HG02623 (cell line): ENCODE data around the gene NOXO1.
"Not testable (repeated sequence)": the region's sequence is repeated elsewhere in the genome, so short reads cannot be mapped to it uniquely, and the experiment has no call there.

Experiments
- ATAC-seq: cut with Tn5 transposase; IDR thresholded peaks from one replicate; pipeline ENCODE4 v1.9.1; 2021; ENCODE audit warnings: moderate library complexity; ENCODE audit not compliant: unreplicated experiment

Gene NOXO1

DNA sequence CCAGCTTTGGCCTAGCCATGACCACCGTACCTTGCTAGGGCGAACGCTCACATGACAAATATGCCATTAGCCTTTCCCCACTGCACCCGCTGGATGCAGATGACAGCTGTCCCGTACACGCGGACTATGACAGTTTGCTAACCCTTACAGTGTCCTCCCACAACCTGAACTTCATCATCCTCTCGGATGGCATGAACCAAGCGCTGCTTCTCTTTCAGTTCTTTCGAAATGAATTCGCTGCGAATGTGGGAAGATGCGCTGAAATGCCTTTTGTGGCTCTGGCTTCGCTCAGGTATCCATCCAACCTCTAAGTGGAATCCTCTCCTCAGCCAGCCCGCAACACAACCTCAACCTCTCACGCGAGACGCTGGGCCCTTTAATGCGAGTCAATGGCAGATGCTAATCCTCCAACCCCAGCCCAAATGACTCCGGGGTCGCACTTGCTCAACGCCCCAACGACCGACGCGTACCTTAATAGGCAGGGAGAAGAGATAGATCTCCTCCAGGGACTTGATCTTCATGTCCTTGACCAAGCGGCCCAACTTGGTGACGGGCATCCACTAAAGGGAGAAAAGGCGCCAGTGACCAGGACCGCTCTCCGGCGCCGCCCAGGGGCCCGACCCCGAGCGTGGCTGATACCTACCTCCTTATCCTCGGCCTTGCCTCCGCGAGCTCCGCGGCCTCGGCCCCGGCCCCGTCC, 17.3 kb downstream of the NOXO1 start:
- ATAC-seq = peak; percentile 6

DNA sequence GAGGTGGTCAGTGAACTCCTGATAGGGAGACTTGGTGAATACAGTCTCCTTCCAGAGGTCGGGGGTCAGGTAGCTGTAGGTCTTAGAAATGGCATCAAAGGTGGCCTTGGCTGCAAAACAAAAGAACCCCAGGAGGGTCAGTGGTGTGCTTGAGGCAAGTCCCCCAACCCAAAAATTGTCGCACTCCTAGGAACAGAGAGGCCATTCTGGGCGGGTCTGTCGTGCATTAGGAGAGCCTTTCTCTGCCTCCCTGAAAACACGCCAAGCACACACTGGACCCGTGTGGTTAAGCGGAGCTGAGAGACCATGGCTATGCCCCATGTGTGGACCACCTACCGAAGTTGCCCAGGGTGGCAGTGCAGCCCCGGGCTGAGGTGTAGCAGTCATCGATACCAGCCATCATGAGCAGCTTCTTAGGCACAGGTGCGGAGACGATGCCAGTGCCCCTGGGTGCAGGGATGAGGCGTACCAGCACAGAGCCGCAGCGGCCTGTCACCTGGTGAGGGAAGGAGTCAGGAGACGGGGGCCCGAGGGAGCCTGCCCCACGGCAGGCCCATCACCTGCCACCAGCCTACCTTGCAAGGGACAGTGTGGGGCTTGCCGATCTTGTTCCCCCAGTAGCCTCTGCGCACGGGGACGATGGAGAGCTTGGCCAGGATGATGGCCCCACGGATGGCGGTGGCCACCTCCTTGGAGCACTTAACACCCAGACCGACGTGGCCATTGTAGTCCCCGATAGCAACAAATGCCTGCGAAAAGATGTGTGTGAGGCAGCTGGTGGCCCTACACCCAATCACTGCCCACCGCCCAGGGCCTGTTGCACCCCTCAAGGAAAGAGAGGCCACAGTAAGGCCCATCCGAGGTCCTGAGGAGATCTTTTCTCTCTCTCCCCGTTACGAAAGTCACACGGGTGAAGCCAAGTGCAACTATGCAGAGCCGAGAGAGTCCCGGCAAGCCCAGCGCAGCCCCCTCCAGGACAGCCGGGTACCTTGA, 18.8 kb downstream of the NOXO1 start:
- not testable (repeated sequence) for ATAC-seq

DNA sequence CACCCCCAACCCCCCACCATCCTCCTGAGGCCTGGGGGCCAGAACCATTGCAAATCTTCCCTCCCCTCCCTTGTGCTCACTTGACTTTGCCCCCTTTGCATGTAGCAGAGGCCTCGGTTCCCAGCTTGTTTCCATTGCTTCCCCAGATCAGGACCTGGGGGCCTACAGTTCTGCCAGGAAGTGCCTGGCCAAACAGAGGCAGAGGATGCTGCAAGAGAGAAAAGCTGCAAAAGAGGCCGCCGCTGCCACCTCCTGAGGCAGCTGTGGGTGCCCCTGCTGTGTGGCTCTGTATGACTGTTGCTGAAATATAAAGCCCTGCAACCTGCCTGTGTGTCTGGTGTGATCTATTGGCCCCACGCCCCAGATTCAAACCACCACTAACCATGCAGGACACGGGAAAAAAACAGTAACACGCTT, 19.6 kb downstream of the NOXO1 start:
- ATAC-seq = no peak

DNA sequence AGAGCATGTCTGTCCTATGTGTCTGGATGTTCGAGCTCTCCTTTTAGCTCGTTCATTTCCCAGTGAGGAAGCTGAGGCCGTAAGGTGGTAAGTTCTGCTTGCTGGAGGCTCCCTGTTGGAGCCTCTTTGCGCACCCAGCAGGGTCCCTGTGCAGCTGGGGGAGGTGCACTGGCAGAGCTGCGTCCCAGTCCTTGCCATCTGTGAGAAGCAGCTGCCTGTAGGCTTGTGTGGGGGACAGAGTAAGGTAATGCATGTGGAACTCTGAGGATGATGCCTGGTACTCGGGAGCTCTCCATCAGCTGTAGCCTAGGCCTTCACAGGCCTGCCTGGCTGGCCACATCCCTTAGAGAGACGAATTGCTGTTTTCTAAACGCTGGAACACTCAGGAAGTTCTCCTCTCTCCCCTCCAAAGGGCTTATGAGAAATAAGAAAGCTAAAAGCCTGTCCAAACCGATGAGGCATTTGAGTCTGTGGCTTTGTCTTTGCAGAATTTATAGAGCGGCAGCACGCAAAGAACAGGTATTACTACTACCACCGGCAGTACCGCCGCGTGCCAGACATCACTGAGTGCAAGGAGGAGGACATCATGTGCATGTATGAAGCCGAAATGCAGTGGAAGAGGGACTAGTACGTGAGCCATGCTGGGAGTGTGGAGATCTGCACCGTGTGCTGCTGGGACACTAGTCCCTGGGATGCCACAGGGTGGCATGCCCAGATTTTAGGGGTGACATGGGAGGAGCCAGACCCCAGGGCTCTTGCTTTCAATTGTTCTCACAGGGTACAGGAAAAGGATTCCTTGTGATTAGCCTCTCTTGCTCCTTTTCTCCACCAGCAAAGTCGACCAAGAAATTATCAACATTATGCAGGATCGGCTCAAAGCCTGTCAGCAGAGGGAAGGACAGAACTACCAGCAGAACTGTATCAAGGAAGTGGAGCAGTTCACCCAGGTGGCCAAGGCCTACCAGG, 20.3 kb downstream of the NOXO1 start:
- no peak for ATAC-seq

DNA sequence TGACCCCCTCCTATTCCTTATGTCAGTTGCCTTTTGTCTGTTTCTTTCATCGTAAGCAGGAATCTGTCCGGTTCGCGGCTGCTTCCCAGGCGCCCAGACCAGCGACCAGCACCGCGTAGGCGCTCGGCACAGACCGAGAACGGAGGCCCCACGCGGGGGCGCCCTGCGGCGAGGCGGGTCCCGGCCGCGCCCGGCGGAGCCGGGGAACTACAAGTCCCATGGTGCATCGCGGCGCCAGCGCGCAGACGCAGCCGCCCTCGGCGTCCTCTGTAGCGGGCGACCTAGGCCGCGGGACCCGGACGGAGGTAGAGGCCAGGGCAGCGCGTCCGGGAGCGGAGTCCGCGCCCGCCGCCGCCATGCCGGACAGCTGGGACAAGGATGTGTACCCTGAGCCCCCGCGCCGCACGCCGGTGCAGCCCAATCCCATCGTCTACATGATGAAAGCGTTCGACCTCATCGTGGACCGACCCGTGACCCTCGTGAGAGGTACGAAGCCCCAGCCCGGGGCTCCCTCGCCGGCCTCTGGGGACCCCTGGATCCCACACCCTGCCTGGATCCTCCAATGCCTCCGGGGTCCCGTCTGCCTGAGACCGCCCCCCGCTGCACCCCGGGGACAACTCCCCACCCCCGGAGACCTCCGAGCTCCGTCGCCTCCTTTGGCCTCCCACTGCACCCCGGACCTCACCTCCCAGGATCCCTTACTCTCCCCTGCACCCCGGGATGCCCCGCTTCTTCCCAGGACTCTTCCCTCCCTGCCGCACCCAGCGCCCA, 21.8 kb downstream of the NOXO1 start, which contains the start of gene NDUFB10:
Gene NDUFB10 (plus strand): TSS at position 270 of the 771 bp plus-strand sequence. CDS start 87 bp downstream, at position 357.
- peak; percentile 70 for ATAC-seq

DNA sequence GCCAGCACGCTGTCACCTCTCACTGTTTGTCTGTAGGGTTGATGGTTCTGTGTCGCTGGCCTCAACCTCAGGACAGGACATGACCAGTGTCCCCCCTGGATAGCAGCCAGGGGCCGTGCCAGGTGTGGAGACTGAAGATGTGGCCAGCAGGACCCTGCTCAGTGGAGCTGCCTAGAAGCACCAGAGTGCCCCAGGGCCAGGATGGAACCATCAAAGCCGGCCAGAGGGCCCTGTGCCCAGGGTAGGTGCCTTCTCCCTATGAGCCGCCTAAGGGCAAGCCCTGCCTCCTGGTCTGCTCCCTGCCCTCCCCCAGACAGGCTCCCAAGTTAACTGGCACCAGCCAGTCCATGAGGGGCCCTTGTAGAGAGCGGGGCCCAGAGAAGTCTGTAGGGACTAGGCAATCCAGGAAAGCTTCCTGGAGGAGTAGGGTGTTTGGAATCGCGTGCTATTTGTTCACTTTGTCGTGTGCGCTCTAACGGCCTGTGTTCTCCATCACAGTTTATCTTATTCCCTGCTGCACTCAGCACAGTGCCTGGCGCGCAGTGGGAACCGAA, 22.5 kb downstream of the NOXO1 start:
- ATAC-seq = no peak

DNA sequence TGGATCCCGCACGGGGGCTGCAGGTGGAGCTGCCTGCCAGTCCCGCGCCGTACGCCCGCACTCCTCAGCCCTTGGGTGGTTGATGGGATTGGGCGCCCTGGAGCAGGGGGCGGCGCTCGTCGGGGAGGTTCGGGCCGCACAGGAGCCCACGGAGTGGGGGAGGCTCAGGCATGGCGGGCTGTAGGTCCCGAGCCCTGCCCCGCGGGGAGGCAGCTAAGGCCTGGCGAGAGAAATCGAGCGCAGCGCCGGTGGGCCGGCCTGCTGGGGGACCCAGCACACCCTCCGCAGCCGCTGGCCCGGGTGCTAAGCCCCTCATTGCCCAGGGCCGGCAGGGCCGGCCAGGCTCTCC, 23.2 kb downstream of the NOXO1 start:
- ATAC-seq = not testable (repeated sequence)

DNA sequence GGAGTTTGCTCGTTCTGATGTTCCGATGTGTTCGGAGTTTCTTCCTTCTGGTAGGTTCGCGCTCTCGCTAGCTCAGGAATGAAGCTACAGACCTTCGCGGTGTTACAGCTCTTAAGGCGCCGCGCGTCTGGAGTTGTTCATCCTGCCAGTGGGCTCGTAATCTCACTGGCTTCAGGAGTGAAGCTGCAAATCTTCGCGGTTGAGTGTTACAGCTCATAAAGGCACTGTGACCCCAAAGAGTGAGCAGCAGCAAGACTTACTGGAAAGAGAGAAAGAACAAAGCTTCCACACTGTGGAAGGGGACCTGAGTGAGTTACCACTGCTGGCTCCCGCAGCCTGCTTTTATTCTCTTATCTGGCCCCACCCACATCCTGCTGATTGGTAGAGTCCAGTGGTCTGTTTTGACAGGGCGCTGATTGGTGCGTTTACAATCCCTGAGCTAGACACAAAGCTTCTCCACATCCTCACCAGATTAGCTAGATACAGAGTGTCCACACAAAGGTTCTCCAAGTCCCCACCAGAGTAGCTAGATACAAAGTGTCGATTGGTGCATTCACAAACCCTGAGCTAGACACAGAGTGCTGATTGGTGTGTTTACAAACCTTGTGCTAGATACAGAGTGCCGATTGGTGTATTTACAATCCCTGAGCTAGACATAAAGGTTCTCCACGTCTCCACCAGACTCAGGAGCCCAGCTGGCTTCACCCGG, 23.7 kb downstream of the NOXO1 start:
- not testable (repeated sequence) for ATAC-seq

DNA sequence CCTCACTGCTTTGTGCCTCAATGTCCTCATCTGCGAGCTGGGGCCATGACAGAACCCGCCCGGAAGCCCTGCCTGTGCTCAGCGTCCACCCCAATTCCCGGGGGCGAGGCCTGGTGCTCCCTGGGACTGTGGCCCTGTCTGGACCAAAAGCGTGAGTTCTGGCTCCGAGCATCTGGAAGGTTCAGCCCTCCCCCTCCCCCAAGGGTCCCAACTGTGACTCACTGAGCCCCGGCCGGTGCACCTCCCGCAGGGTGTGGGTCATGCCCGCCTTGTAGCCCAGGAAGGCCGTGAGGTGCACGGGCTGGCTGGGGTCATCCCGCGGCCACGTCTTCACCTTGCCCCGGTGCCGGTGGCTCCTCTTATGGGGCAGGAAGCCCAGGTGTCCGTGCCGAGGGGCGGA, 27.5 kb downstream of the NOXO1 start:
- ATAC-seq = no peak

DNA sequence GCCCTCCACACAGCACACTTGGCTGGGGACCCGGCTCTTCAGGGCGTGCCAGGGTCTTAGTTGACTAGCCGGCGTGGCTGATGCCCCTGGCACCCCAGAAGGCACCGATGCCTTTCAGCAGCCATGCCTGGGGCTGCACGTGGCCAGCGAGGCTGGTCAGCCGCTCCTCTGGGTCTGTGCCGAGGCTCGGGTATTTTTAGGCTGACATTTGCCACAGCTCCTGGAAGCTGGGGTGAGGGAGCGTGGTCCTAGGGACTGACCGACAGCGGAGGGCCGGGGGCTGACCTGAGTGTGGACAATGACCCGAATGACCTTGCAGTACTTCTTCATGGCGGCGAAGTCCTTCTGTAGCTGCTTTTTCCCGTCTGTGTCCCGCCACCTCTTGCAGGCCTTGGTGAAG, 30.7 kb downstream of the NOXO1 start:
- no peak for ATAC-seq

DNA sequence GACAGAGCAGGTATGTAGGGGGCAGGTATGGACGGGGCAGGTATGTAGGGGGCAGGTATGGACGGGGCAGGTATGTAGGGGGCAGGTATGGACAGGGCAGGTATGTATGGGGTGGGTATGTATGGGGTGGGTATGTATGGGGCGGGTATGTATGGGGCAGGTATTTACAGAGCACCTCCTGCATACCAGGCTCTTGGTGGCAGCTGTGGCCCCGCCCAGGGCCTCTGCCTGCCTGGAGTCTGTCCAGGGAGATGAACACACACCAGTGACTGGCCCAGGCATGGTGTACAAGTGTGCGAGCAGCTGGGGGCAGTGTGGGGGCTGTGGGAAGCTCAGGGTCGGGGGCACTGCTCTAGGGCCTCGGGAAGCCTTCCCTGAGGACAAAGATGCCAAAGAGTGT, 31.2 kb downstream of the NOXO1 start:
- ATAC-seq = no peak

DNA sequence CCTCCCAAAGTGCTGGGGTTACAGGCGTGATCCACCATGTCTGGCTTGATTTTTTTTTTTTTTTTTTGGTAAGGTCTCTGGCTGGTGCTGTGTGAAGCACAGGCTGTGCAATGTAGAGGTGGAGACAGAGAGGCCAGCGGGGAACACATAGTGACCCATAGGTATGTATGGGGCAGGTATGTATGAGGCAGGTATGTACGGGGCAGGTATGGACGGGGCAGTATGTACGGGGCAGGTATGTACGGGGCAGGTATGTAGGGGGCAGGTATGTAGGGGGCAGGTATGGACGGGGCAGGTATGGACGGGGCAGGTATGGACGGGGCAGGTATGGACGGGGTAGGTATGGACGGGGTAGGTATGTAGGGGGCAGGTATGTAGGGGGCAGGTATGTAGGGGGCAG, 31.8 kb downstream of the NOXO1 start:
- ATAC-seq = no peak

DNA sequence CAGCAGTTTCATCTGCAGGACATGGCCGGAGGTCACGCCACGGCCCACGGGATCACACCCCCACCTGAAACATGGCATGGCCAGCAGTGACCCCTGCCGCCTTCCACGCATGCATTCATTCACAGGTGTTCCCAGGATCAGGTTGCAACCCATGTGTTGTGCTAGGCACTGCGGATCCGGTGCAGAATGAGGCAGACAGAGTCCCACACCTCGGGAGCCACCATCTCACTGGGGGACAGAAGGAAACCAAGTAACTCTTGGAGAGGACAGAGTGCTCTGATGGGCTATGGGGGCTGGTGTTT, 33.9 kb downstream of the NOXO1 start:
- ATAC-seq = no peak

DNA sequence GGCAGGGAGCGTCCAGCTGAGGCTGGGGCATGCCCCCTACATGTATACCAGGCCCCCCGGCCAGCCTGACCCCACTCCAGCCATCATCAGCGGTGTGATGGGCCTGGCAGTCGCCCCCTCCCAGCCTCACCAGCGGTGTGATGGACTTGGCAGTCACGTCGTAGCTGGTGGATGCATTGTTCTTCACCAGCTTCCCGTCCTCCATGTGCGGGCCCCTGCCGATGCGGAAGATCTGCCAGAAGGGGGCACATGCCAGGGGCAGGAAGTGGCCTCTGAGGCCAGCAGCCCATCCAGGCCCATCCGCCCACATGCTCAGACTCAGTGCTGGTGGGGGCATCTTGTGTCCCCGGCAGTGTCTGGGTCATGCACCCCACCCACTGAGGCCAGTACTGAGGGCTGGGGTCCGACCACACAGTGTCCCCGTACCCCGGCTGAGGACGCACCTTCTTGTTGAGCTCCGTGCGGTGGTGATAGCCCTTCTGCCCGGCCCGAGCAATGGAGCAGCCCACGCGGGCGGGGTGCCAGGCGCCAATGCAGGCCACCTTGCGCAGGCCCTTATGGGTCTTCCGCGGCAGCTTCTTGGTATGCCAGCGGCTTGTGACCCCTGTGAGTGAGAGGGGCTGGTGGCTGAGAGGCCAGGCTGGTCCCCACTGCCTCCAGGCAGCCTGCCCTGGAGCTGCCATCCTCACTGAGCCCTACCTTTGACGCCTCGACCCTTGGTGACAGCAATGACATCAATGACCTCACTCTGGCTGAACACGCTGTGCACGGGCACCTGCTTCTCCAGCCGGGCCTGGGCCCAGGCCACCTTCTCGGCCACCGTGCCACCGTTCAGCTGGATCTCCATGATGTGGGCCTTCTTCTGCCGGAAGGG, 34.5 kb downstream of the NOXO1 start:
- ATAC-seq = no peak

DNA sequence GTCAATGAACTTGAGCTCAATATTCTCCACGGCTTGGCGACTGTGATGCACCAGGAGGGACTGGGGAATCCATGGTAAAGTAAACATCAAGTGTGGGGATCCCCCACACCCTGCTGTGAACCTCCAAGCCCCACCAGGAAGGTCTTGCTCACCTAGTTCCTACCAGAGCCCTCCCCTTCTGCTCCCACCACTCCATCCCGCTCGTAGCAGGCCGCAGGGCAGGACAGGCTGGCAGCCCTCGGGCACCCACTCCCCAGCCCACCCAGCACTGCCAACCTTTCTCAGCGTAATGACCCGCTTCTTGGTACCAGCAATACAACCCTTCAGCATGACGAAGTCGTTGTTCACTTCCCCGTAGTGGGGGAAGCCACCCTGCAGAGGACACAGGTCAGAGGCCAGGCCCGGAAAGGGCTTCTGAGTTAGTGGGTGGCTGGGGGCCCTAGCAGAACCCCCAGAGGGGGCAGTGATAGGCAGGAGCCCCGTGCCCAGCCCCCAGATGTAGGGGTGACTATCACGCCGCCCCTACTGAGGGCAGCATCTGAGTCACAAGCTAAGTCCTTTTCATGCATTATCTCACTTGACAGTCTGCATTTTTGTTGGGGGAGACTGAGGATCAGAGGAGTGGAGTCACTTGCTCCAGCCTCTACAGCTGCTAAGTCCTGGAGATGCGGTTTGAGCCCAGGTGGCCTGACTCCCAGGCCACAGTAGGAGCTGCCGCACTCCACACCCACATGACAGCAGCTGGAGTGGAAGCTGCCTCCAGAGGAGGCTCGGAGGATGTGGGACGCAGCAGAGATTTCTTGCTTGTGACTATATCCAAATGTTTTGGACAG, 35.5 kb downstream of the NOXO1 start:
- no peak for ATAC-seq

DNA sequence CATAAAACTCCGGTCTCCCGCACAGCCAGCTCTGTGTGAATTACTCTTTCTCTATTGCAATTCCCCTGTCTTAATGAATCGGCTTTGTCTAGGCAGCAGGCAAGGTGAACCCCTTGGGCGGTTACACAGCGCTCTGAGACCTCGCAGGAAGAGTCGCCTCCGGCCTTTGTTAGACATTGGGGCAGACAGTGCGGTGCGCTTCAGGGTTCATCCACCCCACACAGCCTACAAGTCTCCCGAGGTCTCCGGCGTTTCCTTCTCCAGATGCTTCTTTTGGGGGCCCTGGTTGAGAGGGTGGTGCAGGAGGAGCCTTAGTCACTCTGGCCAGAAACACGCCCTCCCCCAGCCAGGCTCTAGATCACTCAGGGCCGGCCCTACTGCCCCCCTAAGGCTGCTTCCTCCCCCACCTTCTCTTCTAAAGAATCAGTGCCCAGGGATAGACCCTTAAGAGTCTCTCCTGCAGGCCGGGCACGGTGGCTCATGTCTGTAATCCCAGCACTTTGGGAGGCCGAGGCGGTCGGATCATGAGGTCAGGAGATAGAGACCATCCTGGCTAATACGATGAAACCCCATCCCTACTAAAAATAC, 36.6 kb downstream of the NOXO1 start:
- no peak for ATAC-seq
